ENCODE data around the gene SLC7A6. TPM values are rescaled to one million over a fixed set of nuclear protein-coding genes. Genes with fewer than 3 reads are reported as not detected.

The SLC7A6 gene
- total and polyA plus RNA-seq, 2 of the 13 experiments (the other 11 are each of a cell fraction or from before 2014, with no cell fraction given) = 35.8 to 70.8 TPM

- TF ChIP-seq EHMT2 (IDR thresholded peaks at IDR 0.05; ENCODE audit: borderline replicate concordance, low read depth, low read length) (no peak), KLF9 (CRISPR knock-in tag; IDR thresholded peaks at IDR 0.05; ENCODE audit: low read depth) (0 out of 2 replicates have a peak, but pooled peaks have one; percentile 26), ARID4A (CRISPR knock-in tag; IDR thresholded peaks at IDR 0.05; ENCODE audit: borderline replicate concordance) (peak; percentile 88; the same call in 1 of the 2 replicates), ZSCAN29 (CRISPR knock-in tag; conservative IDR thresholded peaks at IDR 0.05) (peak; percentile 93), ZNF253 (CRISPR knock-in tag; IDR thresholded peaks at IDR 0.05; ENCODE audit: borderline replicate concordance) (0 out of 2 replicates have a peak, but pooled peaks have one; percentile 77), KMT2B (CRISPR knock-in tag; IDR thresholded peaks at IDR 0.05) (peak; percentile 79), SIN3A (IDR thresholded peaks at IDR 0.05; ENCODE audit: borderline replicate concordance, low read depth, low read length) (peak; percentile 80; the same call in 1 of the 2 replicates), CENPBD1 (CRISPR knock-in tag; IDR thresholded peaks at IDR 0.05; ENCODE audit: borderline replicate concordance, low read depth) (peak; percentile 42; the same call in 1 of the 2 replicates), BATF2 (CRISPR knock-in tag; IDR thresholded peaks at IDR 0.05) (0 out of 2 replicates have a peak, but pooled peaks have one; percentile 39), ZNF280D (CRISPR knock-in tag; IDR thresholded peaks at IDR 0.05) (peak; percentile 87; the same call in 1 of the 2 replicates), ATF7 (IDR thresholded peaks at IDR 0.05) (no peak), ATF7 (CRISPR knock-in tag; IDR thresholded peaks at IDR 0.05) (0 out of 2 replicates have a peak, but pooled peaks have one; percentile 68), ZNF607 (CRISPR knock-in tag; IDR thresholded peaks at IDR 0.05; ENCODE audit: borderline replicate concordance) (peak; percentile 56; the same call in 1 of the 2 replicates), ZMYM2 (CRISPR knock-in tag; IDR thresholded peaks at IDR 0.05) (no peak; the same call in 1 of the 2 replicates), IRF1 (CRISPR knock-in tag; IDR thresholded peaks at IDR 0.05; ENCODE audit: low read depth) (0 out of 2 replicates have a peak, but pooled peaks have one; percentile 17)
- TF ChIP-seq, protein P1, sequence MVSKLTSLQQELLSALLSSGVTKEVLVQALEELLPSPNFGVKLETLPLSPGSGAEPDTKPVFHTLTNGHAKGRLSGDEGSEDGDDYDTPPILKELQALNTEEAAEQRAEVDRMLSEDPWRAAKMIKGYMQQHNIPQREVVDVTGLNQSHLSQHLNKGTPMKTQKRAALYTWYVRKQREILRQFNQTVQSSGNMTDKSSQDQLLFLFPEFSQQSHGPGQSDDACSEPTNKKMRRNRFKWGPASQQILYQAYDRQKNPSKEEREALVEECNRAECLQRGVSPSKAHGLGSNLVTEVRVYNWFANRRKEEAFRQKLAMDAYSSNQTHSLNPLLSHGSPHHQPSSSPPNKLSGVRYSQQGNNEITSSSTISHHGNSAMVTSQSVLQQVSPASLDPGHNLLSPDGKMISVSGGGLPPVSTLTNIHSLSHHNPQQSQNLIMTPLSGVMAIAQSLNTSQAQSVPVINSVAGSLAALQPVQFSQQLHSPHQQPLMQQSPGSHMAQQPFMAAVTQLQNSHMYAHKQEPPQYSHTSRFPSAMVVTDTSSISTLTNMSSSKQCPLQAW (CRISPR knock-in tag; IDR thresholded peaks at IDR 0.05) = peak; percentile 89
These were observed 6.2 kb upstream of the SLC7A6 start (continued) for GRCh38 chr16:68257906-68258800.
